MM.1S (cell line): ENCODE measurements around the gene RNGTT.

Experiments
- CTCF ChIP-seq: fragments of 300-600 bp; sonication (generic); IDR thresholded peaks from 2 replicates; pipeline ENCODE4 v1.5.1; 2016; ENCODE audit warnings: antibody characterized with exemption, low read length, mixed read lengths
- EZH2 ChIP-seq: fragments of 300-600 bp; sonication (generic); optimal IDR thresholded peaks from 2 replicates; pipeline ENCODE3; 2017; ENCODE audit warnings: low read depth, mild to moderate bottlenecking, antibody characterized with exemption, low read length, mixed read lengths
- EZH2phosphoT487 ChIP-seq: fragments of 300-600 bp; sonication (generic); IDR thresholded peaks from 2 replicates; pipeline ENCODE4 v1.6.1; 2018; ENCODE audit warnings: antibody characterized with exemption, low read length

DNA sequence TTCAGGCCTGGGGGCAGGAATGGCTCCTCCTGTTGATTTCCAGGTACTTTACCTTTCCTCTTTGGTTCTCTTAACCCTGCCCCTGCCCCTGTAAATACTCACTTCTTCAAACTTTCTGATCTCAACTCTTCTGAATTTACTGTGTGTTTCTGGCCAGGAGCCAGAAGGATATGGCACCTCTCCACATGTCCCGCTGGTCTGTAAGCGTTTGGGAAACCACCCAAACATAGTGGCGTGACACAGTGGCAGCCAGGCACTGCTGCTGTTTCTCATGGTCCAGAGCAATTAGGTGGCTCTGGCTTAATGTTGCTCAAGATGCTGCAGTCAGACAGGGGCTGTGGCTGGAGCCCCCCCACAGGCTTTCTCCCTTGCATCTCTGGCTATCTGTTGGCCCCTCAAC, 374.5 kb downstream of the RNGTT start:
- TF ChIP-seq CTCF (no peak), EZH2 (no peak), EZH2phosphoT487 (no peak)
